GM12872 (cell line): ENCODE data around the gene CPNE7.

Experiments
- CTCF ChIP-seq: IDR thresholded peaks from 3 replicates; pipeline ENCODE4 v1.5.1; 2011; ENCODE audit warnings: low read depth, mild to moderate bottlenecking, low read length, moderate library complexity; ENCODE audit not compliant: insufficient read depth

Gene CPNE7

GRCh38 chr16:89607453-89607852, 31.9 kb downstream of the CPNE7 start:
- TF ChIP-seq CTCF: no peak

- TF ChIP-seq CTCF: no peak
Measured at GRCh38 chr16:89607937-89608740, 32.6 kb downstream of the CPNE7 start.

- no peak for TF ChIP-seq CTCF
Measured at GRCh38 chr16:89610108-89610453, 34.5 kb downstream of the CPNE7 start.

- TF ChIP-seq CTCF: no peak
Measured at GRCh38 chr16:89612415-89613166, 37.0 kb downstream of the CPNE7 start.

- no peak for TF ChIP-seq CTCF
Measured at GRCh38 chr16:89613231-89613953, 37.8 kb downstream of the CPNE7 start, which contains the start of gene DPEP1. Gene DPEP1, plus strand, starts transcription at chr16:89613642. Its CDS starts 16,769 bp downstream, at chr16:89630411.

DNA sequence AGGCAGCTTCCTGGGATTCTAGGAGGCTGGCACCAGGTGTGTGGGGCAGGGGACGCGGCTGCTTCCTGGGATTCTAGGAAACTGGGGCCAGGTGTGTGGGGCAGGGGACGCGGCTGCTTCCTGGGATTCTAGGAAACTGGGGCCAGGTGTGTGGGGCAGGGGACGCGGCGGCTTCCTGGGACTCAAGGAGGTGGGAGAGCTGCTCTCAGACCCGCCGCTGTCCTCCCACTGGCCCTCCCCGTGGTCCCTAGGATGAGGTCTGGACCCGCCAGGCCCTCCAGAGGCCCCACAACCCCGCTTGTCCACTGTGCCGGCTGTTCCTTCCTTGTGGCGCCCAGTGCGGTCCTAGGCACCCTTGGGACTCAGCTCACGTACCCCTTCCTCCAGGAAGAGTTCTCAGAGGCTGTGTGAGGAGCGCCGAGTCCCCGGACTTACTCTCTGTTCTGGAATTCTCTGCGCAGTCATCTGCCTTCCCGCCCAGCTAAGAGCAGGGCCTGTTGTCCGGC, 38.4 kb downstream of the CPNE7 start:
- TF ChIP-seq CTCF: no peak

GRCh38 chr16:89615176-89615575, 39.6 kb downstream of the CPNE7 start:
- no peak for TF ChIP-seq CTCF
